ENCODE results near the gene STPG3. TPM values are rescaled to one million over a fixed set of nuclear protein-coding genes. Genes with fewer than 3 reads are reported as not detected.
"Not testable (repeated sequence)": the region's sequence is repeated elsewhere in the genome, so short reads cannot be mapped to it uniquely, and the experiment has no call there.

STPG3 gene
- polyA plus RNA-seq, 1 donor (not counting 4 experiments of a cell fraction or from before 2014, with no cell fraction given) = not detected

DNA sequence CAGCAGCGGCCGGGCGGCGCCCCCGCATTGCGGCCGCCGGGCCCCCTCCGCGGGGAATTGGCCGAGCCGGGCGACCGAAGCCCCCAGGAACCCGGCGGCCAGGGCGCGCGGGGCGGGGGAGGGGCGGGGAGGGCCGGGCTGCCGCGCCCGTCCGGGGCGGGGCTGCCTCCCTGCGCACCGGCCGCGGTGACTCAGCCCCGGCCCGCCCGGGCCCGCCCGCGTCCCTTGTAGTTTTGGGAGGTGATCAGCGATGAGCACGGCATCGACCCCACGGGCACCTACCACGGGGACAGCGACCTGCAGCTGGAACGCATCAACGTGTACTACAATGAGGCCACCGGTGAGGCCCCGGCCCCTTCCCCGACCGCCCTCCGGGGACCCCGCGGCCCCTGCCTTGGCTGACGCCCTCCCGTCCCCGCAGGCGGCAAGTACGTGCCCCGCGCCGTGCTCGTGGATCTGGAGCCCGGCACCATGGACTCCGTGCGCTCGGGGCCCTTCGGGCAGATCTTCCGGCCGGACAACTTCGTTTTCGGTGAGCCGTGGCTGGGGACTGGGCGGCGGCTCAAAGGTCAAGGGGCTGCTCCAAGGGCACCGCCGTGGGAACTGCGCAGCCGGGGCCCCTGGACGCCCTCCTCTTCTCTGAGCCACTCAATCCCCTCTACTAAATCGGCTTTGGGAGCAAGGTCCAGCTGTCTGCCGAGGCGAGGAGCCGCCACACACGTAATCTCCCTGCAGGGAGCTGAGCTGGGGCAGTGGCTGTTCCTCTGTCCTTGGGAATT lies 9.4 kb upstream of the STPG3 start:
- Histone ChIP-seq H3K4me1 (ENCODE audit: control insufficient read depth, extremely low read depth, insufficient read depth, low read length) (peaks cover 30% of the 10 kb centered on the region), H2AFZ (ENCODE audit: control insufficient read depth, low read length) (no peak overlapping the region), H3K4me2 (ENCODE audit: control insufficient read depth, extremely low read depth, insufficient read depth, low read depth, low read length) (peak overlapping the region; percentile 84), H3K4me3 (ENCODE audit: control insufficient read depth in 2 of 3, extremely low read depth in 1 of 3, insufficient read depth in 2 of 3, low read depth in 1 of 3, low read length in 3 of 3) (peak overlapping the region; percentile 90 to 94 (median 93)), H3K9me1 (ENCODE audit: control insufficient read depth, extremely low read depth, insufficient read depth, low read length) (peaks cover 3% of the 10 kb centered on the region), H3K36me3 (ENCODE audit: control insufficient read depth in 2 of 2, extremely low read depth in 1 of 2, insufficient read depth in 2 of 2, low read length in 2 of 2) (peaks cover 11 to 26% of the 10 kb centered on the region in 2 experiments), H4K20me1 (ENCODE audit: control insufficient read depth, extremely low read depth, insufficient read depth, low read length) (peaks cover 28% of the 10 kb centered on the region), H3K9ac (ENCODE audit: control insufficient read depth, extremely low read depth, insufficient read depth, low read length) (peak overlapping the region; percentile 89), H3K27me3 (ENCODE audit: control insufficient read depth, extremely low read depth, insufficient read depth, low read length) (no peaks in the 10 kb centered on the region), H3K27ac (ENCODE audit: control insufficient read depth, insufficient read depth, low read length) (peak overlapping the region; percentile 78), H3K9me3 (ENCODE audit: control insufficient read depth, low read depth, low read length) (no peaks in the 10 kb centered on the region), H3K79me2 (ENCODE audit: control insufficient read depth, insufficient read depth, low read length) (peaks cover 33% of the 10 kb centered on the region)
- no peak for DNase-seq (ENCODE audit: low read depth, low spot score)
- no peak for FAIRE-seq
- TF ChIP-seq, protein P1, sequence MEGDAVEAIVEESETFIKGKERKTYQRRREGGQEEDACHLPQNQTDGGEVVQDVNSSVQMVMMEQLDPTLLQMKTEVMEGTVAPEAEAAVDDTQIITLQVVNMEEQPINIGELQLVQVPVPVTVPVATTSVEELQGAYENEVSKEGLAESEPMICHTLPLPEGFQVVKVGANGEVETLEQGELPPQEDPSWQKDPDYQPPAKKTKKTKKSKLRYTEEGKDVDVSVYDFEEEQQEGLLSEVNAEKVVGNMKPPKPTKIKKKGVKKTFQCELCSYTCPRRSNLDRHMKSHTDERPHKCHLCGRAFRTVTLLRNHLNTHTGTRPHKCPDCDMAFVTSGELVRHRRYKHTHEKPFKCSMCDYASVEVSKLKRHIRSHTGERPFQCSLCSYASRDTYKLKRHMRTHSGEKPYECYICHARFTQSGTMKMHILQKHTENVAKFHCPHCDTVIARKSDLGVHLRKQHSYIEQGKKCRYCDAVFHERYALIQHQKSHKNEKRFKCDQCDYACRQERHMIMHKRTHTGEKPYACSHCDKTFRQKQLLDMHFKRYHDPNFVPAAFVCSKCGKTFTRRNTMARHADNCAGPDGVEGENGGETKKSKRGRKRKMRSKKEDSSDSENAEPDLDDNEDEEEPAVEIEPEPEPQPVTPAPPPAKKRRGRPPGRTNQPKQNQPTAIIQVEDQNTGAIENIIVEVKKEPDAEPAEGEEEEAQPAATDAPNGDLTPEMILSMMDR (optimal IDR thresholded peaks at IDR 0.05 in 1 of 3, IDR thresholded peaks at IDR 0.05 in 1 of 3, conservative IDR thresholded peaks at IDR 0.05 in 1 of 3; ENCODE audit: extremely low read depth in 1 of 3, insufficient read depth in 2 of 3, low read length in 3 of 3) = no peak
- dilution Hi-C loops (cut with MboI; ENCODE audit: extremely low pct_ligation_motif_present, low sequenced_read_pairs) = no loop called here

- Histone ChIP-seq H3K27ac (ENCODE audit: control insufficient read depth, insufficient read depth, low read length) (peak overlapping the region; percentile 78), H3K79me2 (ENCODE audit: control insufficient read depth, insufficient read depth, low read length) (peaks cover 33% of the 10 kb centered on the region), H3K4me2 (ENCODE audit: control insufficient read depth, extremely low read depth, insufficient read depth, low read depth, low read length) (peak overlapping the region; percentile 84), H3K4me1 (ENCODE audit: control insufficient read depth, extremely low read depth, insufficient read depth, low read length) (peaks cover 30% of the 10 kb centered on the region), H3K27me3 (ENCODE audit: control insufficient read depth, extremely low read depth, insufficient read depth, low read length) (no peaks in the 10 kb centered on the region), H3K4me3 (ENCODE audit: control insufficient read depth in 2 of 3, extremely low read depth in 1 of 3, insufficient read depth in 2 of 3, low read depth in 1 of 3, low read length in 3 of 3) (peak overlapping the region; percentile 90 to 94 (median 93)), H2AFZ (ENCODE audit: control insufficient read depth, low read length) (no peak overlapping the region), H3K9me3 (ENCODE audit: control insufficient read depth, low read depth, low read length) (no peaks in the 10 kb centered on the region), H3K9me1 (ENCODE audit: control insufficient read depth, extremely low read depth, insufficient read depth, low read length) (peaks cover 3% of the 10 kb centered on the region), H3K36me3 (ENCODE audit: control insufficient read depth in 2 of 2, extremely low read depth in 1 of 2, insufficient read depth in 2 of 2, low read length in 2 of 2) (peaks cover 11 to 26% of the 10 kb centered on the region in 2 experiments), H3K9ac (ENCODE audit: control insufficient read depth, extremely low read depth, insufficient read depth, low read length) (peak overlapping the region; percentile 89), H4K20me1 (ENCODE audit: control insufficient read depth, extremely low read depth, insufficient read depth, low read length) (peaks cover 28% of the 10 kb centered on the region)
- DNase-seq (ENCODE audit: low read depth, low spot score) (no peak), FAIRE-seq (peak; percentile 63)
- TF ChIP-seq, protein P1 (optimal IDR thresholded peaks at IDR 0.05 in 1 of 3, IDR thresholded peaks at IDR 0.05 in 1 of 3, conservative IDR thresholded peaks at IDR 0.05 in 1 of 3; ENCODE audit: extremely low read depth in 1 of 3, insufficient read depth in 2 of 3, low read length in 3 of 3) = no peak
- TF ChIP-seq EZH2 (IDR thresholded peaks at IDR 0.05; ENCODE audit: low read length) = no peak
- dilution Hi-C loops (cut with MboI; ENCODE audit: extremely low pct_ligation_motif_present, low sequenced_read_pairs) = no loop called here
Measured at GRCh38 chr9:137242269-137243203, 8.6 kb upstream of the STPG3 start.

DNA sequence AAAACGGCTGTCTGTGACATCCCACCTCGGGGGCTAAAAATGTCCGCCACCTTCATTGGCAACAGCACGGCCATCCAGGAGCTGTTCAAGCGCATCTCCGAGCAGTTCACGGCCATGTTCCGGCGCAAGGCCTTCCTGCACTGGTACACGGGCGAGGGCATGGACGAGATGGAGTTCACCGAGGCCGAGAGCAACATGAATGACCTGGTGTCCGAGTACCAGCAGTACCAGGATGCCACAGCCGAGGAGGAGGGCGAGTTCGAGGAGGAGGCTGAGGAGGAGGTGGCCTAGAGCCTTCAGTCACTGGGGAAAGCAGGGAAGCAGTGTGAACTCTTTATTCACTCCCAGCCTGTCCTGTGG lies 7.8 kb upstream of the STPG3 start:
- H3K4me3 ChIP-seq (ENCODE audit: control insufficient read depth in 2 of 3, extremely low read depth in 1 of 3, insufficient read depth in 2 of 3, low read depth in 1 of 3, low read length in 3 of 3) = peak overlapping the region in 2 of 3 experiments; percentile 2 to 43
- peaks cover 33% of the 10 kb centered on the region for H3K79me2 ChIP-seq (ENCODE audit: control insufficient read depth, insufficient read depth, low read length)
- DNase-seq (ENCODE audit: low read depth, low spot score); H3K9ac ChIP-seq (ENCODE audit: control insufficient read depth, extremely low read depth, insufficient read depth, low read length); H3K27ac ChIP-seq (ENCODE audit: control insufficient read depth, insufficient read depth, low read length); dilution Hi-C loops (cut with MboI; ENCODE audit: extremely low pct_ligation_motif_present, low sequenced_read_pairs); H3K27me3 ChIP-seq (ENCODE audit: control insufficient read depth, extremely low read depth, insufficient read depth, low read length); H2AFZ ChIP-seq (ENCODE audit: control insufficient read depth, low read length); H3K9me1 ChIP-seq (ENCODE audit: control insufficient read depth, extremely low read depth, insufficient read depth, low read length); H3K9me3 ChIP-seq (ENCODE audit: control insufficient read depth, low read depth, low read length); FAIRE-seq: not testable (repeated sequence)
- peak overlapping the region; percentile 84 for H3K4me2 ChIP-seq (ENCODE audit: control insufficient read depth, extremely low read depth, insufficient read depth, low read depth, low read length)
- H3K36me3 ChIP-seq (ENCODE audit: control insufficient read depth in 2 of 2, extremely low read depth in 1 of 2, insufficient read depth in 2 of 2, low read length in 2 of 2) = peaks cover 11 to 25% of the 10 kb centered on the region in 2 experiments
- H3K4me1 ChIP-seq (ENCODE audit: control insufficient read depth, extremely low read depth, insufficient read depth, low read length) = peaks cover 30% of the 10 kb centered on the region
- peaks cover 28% of the 10 kb centered on the region for H4K20me1 ChIP-seq (ENCODE audit: control insufficient read depth, extremely low read depth, insufficient read depth, low read length)
